GM23338 (cell line): ENCODE measurements around the gene CSGALNACT2. TPM values are rescaled to one million over a fixed set of nuclear protein-coding genes. Genes with fewer than 3 reads are reported as not detected.

Experiments used
- ATAC-seq: fragments of 200-7000 bp; cut with Tn5 transposase; 3 replicates; pipeline ENCODE4 v1.9.1; 2020
- DNase-seq: peaks from one replicate; pipeline ENCODE4 v3.0.0-alpha.2; 2015; ENCODE audit warnings: low spot score
- H2AFZ ChIP-seq: fragments of 200-600 bp; sonication (generic); 2 replicates; pipeline ENCODE4 v1.8.0; 2016; ENCODE audit warnings: antibody characterized with exemption, mild to moderate bottlenecking, moderate library complexity
- H3F3A ChIP-seq: fragments of 200-600 bp; sonication (generic); replicated peaks from 2 replicates; pipeline ENCODE4 v1.8.0; 2017; ENCODE audit warnings: antibody characterized with exemption, mixed run types, low read depth
- H3K27ac ChIP-seq: fragments of 200-600 bp; sonication (generic); 2 replicates; pipeline ENCODE4 v1.6.1; 2016; ENCODE audit warnings: low read depth
- H3K27me3 ChIP-seq: fragments of 200-600 bp; sonication (generic); 2 replicates; pipeline ENCODE4 v1.8.0; 2016; ENCODE audit warnings: mild to moderate bottlenecking, mixed run types, moderate library complexity; ENCODE audit not compliant: insufficient read depth
- H3K36me3 ChIP-seq: fragments of 200-600 bp; sonication (generic); 2 replicates; pipeline ENCODE4 v1.8.0; 2016; ENCODE audit warnings: mild to moderate bottlenecking; ENCODE audit not compliant: insufficient read depth
- H3K4me1 ChIP-seq: fragments of 200-600 bp; sonication (generic); 2 replicates; pipeline ENCODE4 v1.8.0; 2016; ENCODE audit warnings: mild to moderate bottlenecking, moderate library complexity; ENCODE audit not compliant: insufficient read depth
- H3K4me2 ChIP-seq: fragments of 200-600 bp; sonication (generic); 2 replicates; pipeline ENCODE4 v1.7.1; 2017; ENCODE audit warnings: mixed run types
- H3K4me3 ChIP-seq: fragments of 200-600 bp; sonication (generic); 2 replicates; pipeline ENCODE4 v1.6.1; 2016; ENCODE audit warnings: mixed run types
- H3K79me2 ChIP-seq: fragments of 200-600 bp; sonication (generic); replicated peaks from 2 replicates; pipeline ENCODE4 v1.8.0; 2017; ENCODE audit warnings: mild to moderate bottlenecking; ENCODE audit not compliant: insufficient read depth
- H3K9me2 ChIP-seq: fragments of 200-600 bp; sonication (generic); 2 replicates; pipeline ENCODE4 v1.8.0; 2017; ENCODE audit not compliant: insufficient read depth
- H4K20me1 ChIP-seq: fragments of 200-600 bp; sonication (generic); replicated peaks from 2 replicates; pipeline ENCODE4 v1.8.0; 2017; ENCODE audit warnings: mild to moderate bottlenecking; ENCODE audit not compliant: insufficient read depth
- H3K27ac Mint-ChIP-seq: 2 replicates; pipeline ENCODE4 v1.8.0; 2020; ENCODE audit warnings: inconsistent platforms, mild to moderate bottlenecking, moderate library complexity, mixed read lengths
- H3K27me3 Mint-ChIP-seq: 3 replicates; pipeline ENCODE4 v1.8.0; 2022; ENCODE audit warnings: low read depth, mild to moderate bottlenecking, moderate library complexity, mixed read lengths, inconsistent platforms; ENCODE audit not compliant: insufficient read depth, poor library complexity
- H3K36me3 Mint-ChIP-seq: 3 replicates; pipeline ENCODE4 v1.8.0; 2021; ENCODE audit warnings: low read depth, mild to moderate bottlenecking, inconsistent platforms, moderate library complexity, mixed read lengths
- H3K4me1 Mint-ChIP-seq: 3 replicates; pipeline ENCODE4 v1.8.0; 2020; ENCODE audit warnings: mild to moderate bottlenecking, inconsistent platforms, mixed read lengths
- H3K4me3 Mint-ChIP-seq: 3 replicates; pipeline ENCODE4 v1.8.0; 2021; ENCODE audit warnings: moderate library complexity, mild to moderate bottlenecking, inconsistent platforms, mixed read lengths
- H3K9me3 Mint-ChIP-seq: 3 replicates; pipeline ENCODE4 v1.8.0; 2020; ENCODE audit warnings: moderate library complexity, mild to moderate bottlenecking, inconsistent platforms, mixed read lengths
- CREB1 ChIP-seq: fragments of 250-450 bp; sonication (Bioruptor Pico); IDR thresholded peaks from 2 replicates; pipeline ENCODE4 v1.5.0; 2020; ENCODE audit warnings: low read depth, mild to moderate bottlenecking, moderate library complexity
- EZH2 ChIP-seq: fragments of 200-600 bp; sonication (generic); IDR thresholded peaks from one replicate; pipeline ENCODE4 v1.8.0; 2017; ENCODE audit warnings: antibody characterized with exemption, mild to moderate bottlenecking, low read depth; ENCODE audit not compliant: unreplicated experiment
- EZH2phosphoT487 ChIP-seq: fragments of 200-600 bp; sonication (generic); IDR thresholded peaks from one replicate; pipeline ENCODE4 v1.8.1; 2018; ENCODE audit warnings: antibody characterized with exemption; ENCODE audit not compliant: unreplicated experiment
- JUNB ChIP-seq: IDR thresholded peaks from one replicate; pipeline ENCODE4 v1.6.1; 2016; ENCODE audit warnings: antibody characterized with exemption; ENCODE audit not compliant: unreplicated experiment
- NANOG ChIP-seq: IDR thresholded peaks from 2 replicates; pipeline ENCODE4 v1.6.1; 2016; ENCODE audit warnings: antibody characterized with exemption, borderline replicate concordance
- POLR2AphosphoS5 ChIP-seq: IDR thresholded peaks from 2 replicates; pipeline ENCODE4 v1.6.1; 2016; ENCODE audit warnings: antibody characterized with exemption, low read depth
- STAT1 ChIP-seq: IDR thresholded peaks from one replicate; pipeline ENCODE4 v1.6.1; 2016; ENCODE audit warnings: antibody characterized with exemption; ENCODE audit not compliant: unreplicated experiment
- ZNF114 ChIP-seq: fragments of 250-450 bp; sonication (Bioruptor Pico); IDR thresholded peaks from 2 replicates; pipeline ENCODE4 v1.5.0; 2020; ENCODE audit warnings: mild to moderate bottlenecking, moderate library complexity
- ZNF331 ChIP-seq: fragments of 250-450 bp; sonication (Bioruptor Pico); IDR thresholded peaks from 2 replicates; pipeline ENCODE4 v1.5.0; 2020; ENCODE audit warnings: low read depth, mild to moderate bottlenecking, moderate library complexity
- polyA plus RNA-seq: library from polyadenylated mRNA; unstranded; fragments of >200 nt; fragmentation: Nextera tagmentation; extraction: Ambion mirVana; gene quantifications from 2 replicates; pipeline ENCODE4 v1.2.1, GENCODE V29; 2016
- total RNA-seq: library from RNA; depleted of rRNA; stranded (reverse); fragments of >200 nt; shearing (Covaris generic); gene quantifications from 2 replicates; pipeline ENCODE4 v1.2.3, GENCODE V29; 2014
- TF ChIP-seq, protein P1 (sequence below): IDR thresholded peaks from one replicate; pipeline ENCODE4 v1.6.1; 2018; ENCODE audit warnings: antibody characterized with exemption; ENCODE audit not compliant: unreplicated experiment
- TF ChIP-seq, protein P2 (sequence below): IDR thresholded peaks from 2 replicates; pipeline ENCODE4 v1.6.1; 2016; ENCODE audit warnings: antibody characterized with exemption
- TF ChIP-seq, protein P3 (sequence below): fragments of 250-450 bp; sonication (Bioruptor Pico); IDR thresholded peaks from 2 replicates; pipeline ENCODE4 v1.5.0; 2020; ENCODE audit warnings: mild to moderate bottlenecking, moderate library complexity
- TF ChIP-seq, protein P4 (sequence below), 2 experiments: fragments of 200-600 bp in 1 of 2; sonication (generic) in 1 of 2; conservative IDR thresholded peaks; 2 replicates each; pipeline versions ENCODE4 v1.5.1 to v1.6.1; 2016 to 2017; ENCODE audit warnings: antibody characterized with exemption in 2 of 2, low read depth in 2 of 2, mild to moderate bottlenecking in 2 of 2, moderate library complexity in 1 of 2

Gene CSGALNACT2
- total and polyA plus RNA-seq, 2 experiments from 2014 or later: 3.0 to 4.6 TPM

DNA sequence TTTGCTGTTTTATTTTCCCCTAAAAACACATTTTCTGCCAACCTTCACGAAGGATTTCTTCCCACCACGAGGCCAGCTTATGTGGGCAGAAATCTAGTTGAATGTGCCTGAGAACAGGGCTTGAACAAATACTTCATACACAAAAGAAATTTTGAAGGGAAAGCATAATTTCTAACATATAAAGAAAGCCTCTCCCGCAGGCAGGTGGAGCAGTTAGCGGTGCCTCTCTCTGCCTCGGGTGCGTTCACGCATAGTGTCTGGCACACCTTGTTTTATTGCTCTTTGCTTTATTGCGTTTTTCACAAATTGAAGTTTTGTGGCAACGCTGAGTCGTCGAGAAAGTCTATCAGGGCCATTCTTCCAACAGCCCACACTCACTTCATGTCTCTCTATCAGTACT, 7.0 kb upstream of the CSGALNACT2 start:
- Histone ChIP-seq H4K20me1 (no peaks in the 10 kb centered on the region; the same call in 1 of the 2 replicates), H3K79me2 (no peaks in the 10 kb centered on the region), H2AFZ (no peak overlapping the region), H3K4me3 (no peak overlapping the region), H3F3A (no peaks in the 10 kb centered on the region), H3K27ac (no peak overlapping the region), H3K9me2 (no peaks in the 10 kb centered on the region), H3K36me3 (no peaks in the 10 kb centered on the region; the same call in 1 of the 2 replicates), H3K4me2 (no peak overlapping the region), H3K4me1 (no peaks in the 10 kb centered on the region), H3K27me3 (no peaks in the 10 kb centered on the region; the same call in 1 of the 2 replicates)
- ATAC-seq (no peak), DNase-seq (no peak)
- Mint-ChIP-seq H3K36me3 (no peaks in the 10 kb centered on the region), H3K9me3 (no peaks in the 10 kb centered on the region), H3K27me3 (peaks cover 4% of the 10 kb centered on the region), H3K4me3 (no peak overlapping the region), H3K4me1 (no peaks in the 10 kb centered on the region; the same call in 1 of the 3 replicates), H3K27ac (no peak overlapping the region)
- TF ChIP-seq NANOG (no peak), POLR2AphosphoS5 (no peak), EZH2phosphoT487 (no peak), EZH2 (no peak), STAT1 (no peak), CREB1 (CRISPR knock-in tag) (no peak), ZNF114 (CRISPR knock-in tag) (no peak), ZNF331 (CRISPR knock-in tag) (no peak), JUNB (no peak)
- TF ChIP-seq, protein P1, sequence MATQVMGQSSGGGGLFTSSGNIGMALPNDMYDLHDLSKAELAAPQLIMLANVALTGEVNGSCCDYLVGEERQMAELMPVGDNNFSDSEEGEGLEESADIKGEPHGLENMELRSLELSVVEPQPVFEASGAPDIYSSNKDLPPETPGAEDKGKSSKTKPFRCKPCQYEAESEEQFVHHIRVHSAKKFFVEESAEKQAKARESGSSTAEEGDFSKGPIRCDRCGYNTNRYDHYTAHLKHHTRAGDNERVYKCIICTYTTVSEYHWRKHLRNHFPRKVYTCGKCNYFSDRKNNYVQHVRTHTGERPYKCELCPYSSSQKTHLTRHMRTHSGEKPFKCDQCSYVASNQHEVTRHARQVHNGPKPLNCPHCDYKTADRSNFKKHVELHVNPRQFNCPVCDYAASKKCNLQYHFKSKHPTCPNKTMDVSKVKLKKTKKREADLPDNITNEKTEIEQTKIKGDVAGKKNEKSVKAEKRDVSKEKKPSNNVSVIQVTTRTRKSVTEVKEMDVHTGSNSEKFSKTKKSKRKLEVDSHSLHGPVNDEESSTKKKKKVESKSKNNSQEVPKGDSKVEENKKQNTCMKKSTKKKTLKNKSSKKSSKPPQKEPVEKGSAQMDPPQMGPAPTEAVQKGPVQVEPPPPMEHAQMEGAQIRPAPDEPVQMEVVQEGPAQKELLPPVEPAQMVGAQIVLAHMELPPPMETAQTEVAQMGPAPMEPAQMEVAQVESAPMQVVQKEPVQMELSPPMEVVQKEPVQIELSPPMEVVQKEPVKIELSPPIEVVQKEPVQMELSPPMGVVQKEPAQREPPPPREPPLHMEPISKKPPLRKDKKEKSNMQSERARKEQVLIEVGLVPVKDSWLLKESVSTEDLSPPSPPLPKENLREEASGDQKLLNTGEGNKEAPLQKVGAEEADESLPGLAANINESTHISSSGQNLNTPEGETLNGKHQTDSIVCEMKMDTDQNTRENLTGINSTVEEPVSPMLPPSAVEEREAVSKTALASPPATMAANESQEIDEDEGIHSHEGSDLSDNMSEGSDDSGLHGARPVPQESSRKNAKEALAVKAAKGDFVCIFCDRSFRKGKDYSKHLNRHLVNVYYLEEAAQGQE: no peak
- TF ChIP-seq, protein P2, sequence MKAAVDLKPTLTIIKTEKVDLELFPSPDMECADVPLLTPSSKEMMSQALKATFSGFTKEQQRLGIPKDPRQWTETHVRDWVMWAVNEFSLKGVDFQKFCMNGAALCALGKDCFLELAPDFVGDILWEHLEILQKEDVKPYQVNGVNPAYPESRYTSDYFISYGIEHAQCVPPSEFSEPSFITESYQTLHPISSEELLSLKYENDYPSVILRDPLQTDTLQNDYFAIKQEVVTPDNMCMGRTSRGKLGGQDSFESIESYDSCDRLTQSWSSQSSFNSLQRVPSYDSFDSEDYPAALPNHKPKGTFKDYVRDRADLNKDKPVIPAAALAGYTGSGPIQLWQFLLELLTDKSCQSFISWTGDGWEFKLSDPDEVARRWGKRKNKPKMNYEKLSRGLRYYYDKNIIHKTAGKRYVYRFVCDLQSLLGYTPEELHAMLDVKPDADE: no peak
- TF ChIP-seq, protein P3, sequence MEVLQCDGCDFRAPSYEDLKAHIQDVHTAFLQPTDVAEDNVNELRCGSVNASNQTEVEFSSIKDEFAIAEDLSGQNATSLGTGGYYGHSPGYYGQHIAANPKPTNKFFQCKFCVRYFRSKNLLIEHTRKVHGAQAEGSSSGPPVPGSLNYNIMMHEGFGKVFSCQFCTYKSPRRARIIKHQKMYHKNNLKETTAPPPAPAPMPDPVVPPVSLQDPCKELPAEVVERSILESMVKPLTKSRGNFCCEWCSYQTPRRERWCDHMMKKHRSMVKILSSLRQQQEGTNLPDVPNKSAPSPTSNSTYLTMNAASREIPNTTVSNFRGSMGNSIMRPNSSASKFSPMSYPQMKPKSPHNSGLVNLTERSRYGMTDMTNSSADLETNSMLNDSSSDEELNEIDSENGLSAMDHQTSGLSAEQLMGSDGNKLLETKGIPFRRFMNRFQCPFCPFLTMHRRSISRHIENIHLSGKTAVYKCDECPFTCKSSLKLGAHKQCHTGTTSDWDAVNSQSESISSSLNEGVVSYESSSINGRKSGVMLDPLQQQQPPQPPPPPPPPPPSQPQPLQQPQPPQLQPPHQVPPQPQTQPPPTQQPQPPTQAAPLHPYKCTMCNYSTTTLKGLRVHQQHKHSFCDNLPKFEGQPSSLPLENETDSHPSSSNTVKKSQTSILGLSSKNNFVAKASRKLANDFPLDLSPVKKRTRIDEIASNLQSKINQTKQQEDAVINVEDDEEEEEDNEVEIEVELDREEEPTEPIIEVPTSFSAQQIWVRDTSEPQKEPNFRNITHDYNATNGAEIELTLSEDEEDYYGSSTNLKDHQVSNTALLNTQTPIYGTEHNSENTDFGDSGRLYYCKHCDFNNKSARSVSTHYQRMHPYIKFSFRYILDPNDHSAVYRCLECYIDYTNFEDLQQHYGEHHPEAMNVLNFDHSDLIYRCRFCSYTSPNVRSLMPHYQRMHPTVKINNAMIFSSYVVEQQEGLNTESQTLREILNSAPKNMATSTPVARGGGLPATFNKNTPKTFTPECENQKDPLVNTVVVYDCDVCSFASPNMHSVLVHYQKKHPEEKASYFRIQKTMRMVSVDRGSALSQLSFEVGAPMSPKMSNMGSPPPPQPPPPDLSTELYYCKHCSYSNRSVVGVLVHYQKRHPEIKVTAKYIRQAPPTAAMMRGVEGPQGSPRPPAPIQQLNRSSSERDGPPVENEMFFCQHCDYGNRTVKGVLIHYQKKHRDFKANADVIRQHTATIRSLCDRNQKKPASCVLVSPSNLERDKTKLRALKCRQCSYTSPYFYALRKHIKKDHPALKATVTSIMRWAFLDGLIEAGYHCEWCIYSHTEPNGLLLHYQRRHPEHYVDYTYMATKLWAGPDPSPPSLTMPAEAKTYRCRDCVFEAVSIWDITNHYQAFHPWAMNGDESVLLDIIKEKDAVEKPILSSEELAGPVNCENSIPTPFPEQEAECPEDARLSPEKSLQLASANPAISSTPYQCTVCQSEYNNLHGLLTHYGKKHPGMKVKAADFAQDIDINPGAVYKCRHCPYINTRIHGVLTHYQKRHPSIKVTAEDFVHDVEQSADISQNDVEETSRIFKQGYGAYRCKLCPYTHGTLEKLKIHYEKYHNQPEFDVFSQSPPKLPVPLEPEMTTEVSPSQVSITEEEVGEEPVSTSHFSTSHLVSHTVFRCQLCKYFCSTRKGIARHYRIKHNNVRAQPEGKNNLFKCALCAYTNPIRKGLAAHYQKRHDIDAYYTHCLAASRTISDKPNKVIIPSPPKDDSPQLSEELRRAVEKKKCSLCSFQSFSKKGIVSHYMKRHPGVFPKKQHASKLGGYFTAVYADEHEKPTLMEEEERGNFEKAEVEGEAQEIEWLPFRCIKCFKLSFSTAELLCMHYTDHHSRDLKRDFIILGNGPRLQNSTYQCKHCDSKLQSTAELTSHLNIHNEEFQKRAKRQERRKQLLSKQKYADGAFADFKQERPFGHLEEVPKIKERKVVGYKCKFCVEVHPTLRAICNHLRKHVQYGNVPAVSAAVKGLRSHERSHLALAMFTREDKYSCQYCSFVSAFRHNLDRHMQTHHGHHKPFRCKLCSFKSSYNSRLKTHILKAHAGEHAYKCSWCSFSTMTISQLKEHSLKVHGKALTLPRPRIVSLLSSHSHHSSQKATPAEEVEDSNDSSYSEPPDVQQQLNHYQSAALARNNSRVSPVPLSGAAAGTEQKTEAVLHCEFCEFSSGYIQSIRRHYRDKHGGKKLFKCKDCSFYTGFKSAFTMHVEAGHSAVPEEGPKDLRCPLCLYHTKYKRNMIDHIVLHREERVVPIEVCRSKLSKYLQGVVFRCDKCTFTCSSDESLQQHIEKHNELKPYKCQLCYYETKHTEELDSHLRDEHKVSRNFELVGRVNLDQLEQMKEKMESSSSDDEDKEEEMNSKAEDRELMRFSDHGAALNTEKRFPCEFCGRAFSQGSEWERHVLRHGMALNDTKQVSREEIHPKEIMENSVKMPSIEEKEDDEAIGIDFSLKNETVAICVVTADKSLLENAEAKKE (CRISPR knock-in tag): no peak
- TF ChIP-seq, protein P4, sequence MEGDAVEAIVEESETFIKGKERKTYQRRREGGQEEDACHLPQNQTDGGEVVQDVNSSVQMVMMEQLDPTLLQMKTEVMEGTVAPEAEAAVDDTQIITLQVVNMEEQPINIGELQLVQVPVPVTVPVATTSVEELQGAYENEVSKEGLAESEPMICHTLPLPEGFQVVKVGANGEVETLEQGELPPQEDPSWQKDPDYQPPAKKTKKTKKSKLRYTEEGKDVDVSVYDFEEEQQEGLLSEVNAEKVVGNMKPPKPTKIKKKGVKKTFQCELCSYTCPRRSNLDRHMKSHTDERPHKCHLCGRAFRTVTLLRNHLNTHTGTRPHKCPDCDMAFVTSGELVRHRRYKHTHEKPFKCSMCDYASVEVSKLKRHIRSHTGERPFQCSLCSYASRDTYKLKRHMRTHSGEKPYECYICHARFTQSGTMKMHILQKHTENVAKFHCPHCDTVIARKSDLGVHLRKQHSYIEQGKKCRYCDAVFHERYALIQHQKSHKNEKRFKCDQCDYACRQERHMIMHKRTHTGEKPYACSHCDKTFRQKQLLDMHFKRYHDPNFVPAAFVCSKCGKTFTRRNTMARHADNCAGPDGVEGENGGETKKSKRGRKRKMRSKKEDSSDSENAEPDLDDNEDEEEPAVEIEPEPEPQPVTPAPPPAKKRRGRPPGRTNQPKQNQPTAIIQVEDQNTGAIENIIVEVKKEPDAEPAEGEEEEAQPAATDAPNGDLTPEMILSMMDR (conservative IDR thresholded peaks at IDR 0.05; ENCODE audit: low read depth in 2 of 2): no peak
